ENCODE data around the gene FAM47C.
"Not testable (repeated sequence)": the region's sequence is repeated elsewhere in the genome, so short reads cannot be mapped to it uniquely, and the experiment has no call there.

FAM47C gene

GRCh38 chrX:37008182-37008581 lies at the start of gene FAM47C:
FAM47C (plus strand) TSS chrX:37008366; CDS start chrX:37008411, 45 bp downstream.
- not testable (repeated sequence) for H3K9me3 Mint-ChIP-seq; H3K27me3 Mint-ChIP-seq; H3K27ac Mint-ChIP-seq; H3K4me1 Mint-ChIP-seq (ENCODE audit: low read depth); H3K36me3 Mint-ChIP-seq (ENCODE audit: low read depth); H3K4me3 Mint-ChIP-seq

GRCh38 chrX:36961590-36961989 lies 46.6 kb upstream of the FAM47C start:
- no peak overlapping the region for H3K4me3 Mint-ChIP-seq
- no peaks in the 10 kb centered on the region for H3K36me3 Mint-ChIP-seq (ENCODE audit: low read depth)
- peaks cover 15% of the 10 kb centered on the region for H3K27me3 Mint-ChIP-seq
- H3K27ac Mint-ChIP-seq = no peak overlapping the region
- H3K9me3 Mint-ChIP-seq = no peaks in the 10 kb centered on the region
- H3K4me1 Mint-ChIP-seq (ENCODE audit: low read depth) = no peaks in the 10 kb centered on the region

DNA sequence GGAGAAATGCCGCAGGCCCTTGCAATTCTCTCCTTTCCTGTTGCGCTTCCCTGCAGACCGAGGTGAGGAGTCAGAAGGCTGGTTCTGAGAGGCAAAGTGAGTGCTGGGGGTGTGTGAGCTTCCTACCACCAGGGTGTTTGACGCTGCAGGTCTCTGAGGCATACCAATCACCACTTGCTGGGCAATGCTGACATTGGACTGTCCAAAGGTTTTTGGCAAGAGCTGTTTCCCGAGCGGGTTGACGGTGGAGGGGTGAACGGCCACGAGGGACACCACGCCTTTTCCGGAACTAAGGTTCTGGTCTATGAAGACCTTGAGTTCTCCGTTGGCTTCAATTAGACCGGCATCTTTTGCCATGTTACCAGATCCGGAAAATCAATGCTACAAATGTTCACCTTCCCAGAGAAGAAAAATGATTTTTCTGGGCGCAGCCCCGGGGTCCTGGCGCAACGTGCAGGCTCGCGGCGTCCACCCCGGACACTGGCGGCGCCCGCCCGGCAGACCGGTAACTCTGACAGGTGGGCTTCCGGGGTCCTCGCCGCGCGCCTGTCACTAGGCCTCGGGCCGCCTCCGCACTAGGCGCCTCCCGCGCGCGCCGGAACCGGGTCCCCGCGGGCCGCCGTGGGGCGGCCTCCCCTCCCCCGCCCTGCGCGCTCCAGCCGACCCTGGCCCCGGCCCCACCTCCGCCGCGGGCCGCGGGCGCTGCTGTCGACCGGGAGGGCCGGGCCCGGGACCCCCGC lies 44.9 kb upstream of the FAM47C start:
- Mint-ChIP-seq H3K27me3 (peaks cover 7% of the 10 kb centered on the region), H3K36me3 (ENCODE audit: low read depth) (no peaks in the 10 kb centered on the region)

DNA sequence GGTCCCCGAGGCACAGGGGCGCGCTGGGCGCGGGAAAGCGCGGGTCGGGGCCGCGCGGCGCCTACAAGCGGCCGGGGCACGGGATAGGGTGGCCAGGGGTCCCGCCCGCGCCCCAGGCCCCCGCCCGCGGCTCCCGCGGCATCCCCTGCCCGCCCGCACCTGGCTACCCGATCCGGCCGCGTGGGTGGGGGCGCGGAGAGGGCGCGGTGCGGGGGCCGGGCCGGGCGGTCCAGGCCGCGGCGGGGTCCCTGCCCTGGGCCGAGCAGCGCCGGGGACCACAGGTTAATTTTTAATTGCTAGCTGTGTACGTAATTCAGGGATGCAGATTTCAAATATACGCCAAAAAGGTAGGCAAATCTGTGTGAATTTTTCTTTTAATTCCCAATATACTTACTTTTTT lies 44.3 kb upstream of the FAM47C start:
- no peak overlapping the region for H3K4me3 Mint-ChIP-seq

More for the DNA sequence above, 44.9 kb upstream of the FAM47C start:
- no peak overlapping the region for H3K27ac Mint-ChIP-seq
- no peaks in the 10 kb centered on the region for H3K9me3 Mint-ChIP-seq
- no peak overlapping the region for H3K4me3 Mint-ChIP-seq
- H3K4me1 Mint-ChIP-seq (ENCODE audit: low read depth) = no peaks in the 10 kb centered on the region

GRCh38 chrX:36973575-36973974 lies 34.6 kb upstream of the FAM47C start:
- H3K27me3 Mint-ChIP-seq = no peaks in the 10 kb centered on the region
- H3K4me1 Mint-ChIP-seq (ENCODE audit: low read depth) = no peaks in the 10 kb centered on the region
- no peak overlapping the region for H3K27ac Mint-ChIP-seq
- no peaks in the 10 kb centered on the region for H3K9me3 Mint-ChIP-seq
- H3K36me3 Mint-ChIP-seq (ENCODE audit: low read depth) = no peaks in the 10 kb centered on the region
- no peak overlapping the region for H3K4me3 Mint-ChIP-seq

More for the DNA sequence above, 44.3 kb upstream of the FAM47C start:
- Mint-ChIP-seq H3K27ac (no peak overlapping the region), H3K36me3 (ENCODE audit: low read depth) (no peaks in the 10 kb centered on the region), H3K27me3 (peaks cover 3% of the 10 kb centered on the region), H3K4me1 (ENCODE audit: low read depth) (no peaks in the 10 kb centered on the region), H3K9me3 (no peaks in the 10 kb centered on the region)

DNA sequence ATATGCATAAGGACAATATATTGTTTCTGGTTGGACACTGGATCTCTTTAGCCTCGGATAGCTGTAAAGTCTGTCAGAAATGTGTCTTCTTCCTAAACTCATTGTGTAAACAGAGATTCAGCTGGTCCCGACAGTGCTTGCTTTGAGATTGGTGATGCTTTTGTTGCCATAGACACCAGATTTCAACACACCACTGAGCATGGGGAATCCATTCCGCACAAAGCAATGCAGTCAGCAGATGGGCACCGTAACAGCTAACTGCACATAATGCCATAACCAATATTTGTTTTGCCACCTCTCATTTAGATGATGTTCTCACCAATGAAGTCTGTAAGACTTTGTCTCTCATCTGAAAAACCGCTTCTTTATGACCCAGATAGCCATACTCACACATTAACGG lies 33.3 kb upstream of the FAM47C start:
- Mint-ChIP-seq H3K4me1 (ENCODE audit: low read depth) (no peaks in the 10 kb centered on the region), H3K27me3 (no peaks in the 10 kb centered on the region), H3K9me3 (no peaks in the 10 kb centered on the region), H3K27ac (no peak overlapping the region), H3K4me3 (no peak overlapping the region), H3K36me3 (ENCODE audit: low read depth) (no peaks in the 10 kb centered on the region)

GRCh38 chrX:36978886-36979285 lies 29.3 kb upstream of the FAM47C start:
- Mint-ChIP-seq H3K36me3 (ENCODE audit: low read depth) (no peaks in the 10 kb centered on the region), H3K9me3 (no peaks in the 10 kb centered on the region), H3K27ac (no peak overlapping the region), H3K4me1 (ENCODE audit: low read depth) (no peaks in the 10 kb centered on the region), H3K4me3 (no peak overlapping the region), H3K27me3 (peaks cover 4% of the 10 kb centered on the region)

DNA sequence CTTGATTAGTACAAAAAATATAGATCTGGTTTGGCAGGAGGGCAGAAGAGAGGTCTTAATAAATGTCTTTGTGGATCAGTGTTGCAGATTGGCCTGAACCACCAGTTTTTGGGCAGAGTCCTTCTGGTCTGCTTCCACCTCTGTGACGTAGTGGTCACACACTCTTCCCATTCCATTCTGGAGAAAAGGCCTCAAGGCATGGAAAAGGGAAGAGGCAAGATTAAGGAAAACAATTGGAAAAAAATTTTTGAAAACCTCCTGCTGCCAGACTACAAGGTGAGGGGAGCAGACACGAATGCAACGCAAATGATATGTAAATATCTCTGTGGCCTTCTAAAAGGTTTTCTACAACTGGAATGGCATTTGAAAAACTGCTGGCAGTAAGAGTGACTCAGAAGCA lies 24.3 kb upstream of the FAM47C start:
- H3K4me3 Mint-ChIP-seq = no peak overlapping the region
- peaks cover 11% of the 10 kb centered on the region for H3K27me3 Mint-ChIP-seq
- H3K9me3 Mint-ChIP-seq = peaks cover 4% of the 10 kb centered on the region
- H3K27ac Mint-ChIP-seq = no peak overlapping the region
- H3K36me3 Mint-ChIP-seq (ENCODE audit: low read depth) = no peaks in the 10 kb centered on the region
- H3K4me1 Mint-ChIP-seq (ENCODE audit: low read depth) = no peaks in the 10 kb centered on the region

DNA sequence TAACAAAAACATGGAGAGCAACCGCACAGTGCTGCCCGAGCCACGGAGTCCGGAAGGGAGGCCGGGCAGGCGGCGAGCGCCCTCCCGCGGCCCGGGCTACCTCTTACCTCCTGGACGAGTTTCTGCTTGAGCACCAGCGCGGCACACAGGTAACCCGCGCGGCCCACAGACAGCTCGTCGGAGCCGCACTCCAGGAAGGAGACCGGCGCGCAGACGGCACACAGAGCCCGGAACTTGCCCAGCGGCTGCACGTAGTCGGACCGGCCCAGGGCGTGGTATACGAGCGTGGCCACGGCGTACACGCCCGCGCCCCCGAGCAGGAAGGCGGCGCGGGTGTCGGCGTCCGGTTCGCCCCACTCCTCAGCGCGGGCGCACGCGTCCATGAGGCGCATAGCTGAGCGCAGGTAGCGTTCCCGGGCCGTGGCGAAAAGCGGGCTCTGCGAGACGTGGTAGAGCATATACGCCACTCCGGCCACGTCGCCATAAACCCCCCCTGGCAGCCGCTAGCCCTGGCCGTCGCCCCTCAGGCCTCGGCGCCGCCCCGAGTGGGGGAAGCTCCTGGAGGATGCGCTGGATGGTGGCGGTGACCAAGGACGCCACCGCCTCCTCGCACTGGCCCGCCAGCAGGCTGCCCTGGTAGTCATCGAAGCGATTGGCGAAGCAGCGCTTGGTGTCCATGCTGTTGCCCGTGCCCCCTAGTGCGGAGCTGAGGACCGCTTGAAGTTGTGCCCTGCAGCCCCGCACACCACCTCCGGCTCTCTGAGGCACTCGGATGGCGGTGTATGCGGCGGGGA lies 22.6 kb upstream of the FAM47C start:
- H3K36me3 Mint-ChIP-seq (ENCODE audit: low read depth); H3K9me3 Mint-ChIP-seq; H3K4me3 Mint-ChIP-seq; H3K27ac Mint-ChIP-seq; H3K4me1 Mint-ChIP-seq (ENCODE audit: low read depth): not testable (repeated sequence)
- H3K27me3 Mint-ChIP-seq = peaks cover 11% of the 10 kb centered on the region

- Mint-ChIP-seq H3K36me3 (ENCODE audit: low read depth) (no peaks in the 10 kb centered on the region), H3K4me3 (no peak overlapping the region), H3K4me1 (ENCODE audit: low read depth) (no peaks in the 10 kb centered on the region), H3K9me3 (peaks cover 4% of the 10 kb centered on the region), H3K27me3 (peaks cover 11% of the 10 kb centered on the region), H3K27ac (no peak overlapping the region)
Observed at GRCh38 chrX:36986231-36986630, 21.9 kb upstream of the FAM47C start.

DNA sequence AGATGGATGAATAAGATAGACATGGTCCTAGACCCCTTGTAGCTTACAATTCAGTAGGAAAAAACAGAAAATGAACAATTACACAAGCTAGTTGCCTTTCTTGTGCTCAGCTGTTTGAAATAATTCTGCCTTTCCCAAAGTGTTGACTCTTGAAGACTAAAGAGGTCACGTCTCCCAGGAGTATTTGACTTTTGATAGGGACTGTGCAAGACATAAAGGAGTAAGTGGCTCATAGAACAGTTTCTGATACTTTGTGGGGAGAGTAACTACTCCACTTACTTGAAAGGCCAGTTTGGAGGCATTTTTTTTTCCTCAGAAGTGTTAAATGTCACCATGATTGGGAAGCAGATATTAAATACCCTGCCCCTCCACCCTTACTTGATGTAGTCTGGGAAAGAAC lies 21.0 kb upstream of the FAM47C start:
- not testable (repeated sequence) for H3K4me3 Mint-ChIP-seq; H3K9me3 Mint-ChIP-seq; H3K4me1 Mint-ChIP-seq (ENCODE audit: low read depth); H3K36me3 Mint-ChIP-seq (ENCODE audit: low read depth); H3K27ac Mint-ChIP-seq
- H3K27me3 Mint-ChIP-seq = peaks cover 11% of the 10 kb centered on the region

DNA sequence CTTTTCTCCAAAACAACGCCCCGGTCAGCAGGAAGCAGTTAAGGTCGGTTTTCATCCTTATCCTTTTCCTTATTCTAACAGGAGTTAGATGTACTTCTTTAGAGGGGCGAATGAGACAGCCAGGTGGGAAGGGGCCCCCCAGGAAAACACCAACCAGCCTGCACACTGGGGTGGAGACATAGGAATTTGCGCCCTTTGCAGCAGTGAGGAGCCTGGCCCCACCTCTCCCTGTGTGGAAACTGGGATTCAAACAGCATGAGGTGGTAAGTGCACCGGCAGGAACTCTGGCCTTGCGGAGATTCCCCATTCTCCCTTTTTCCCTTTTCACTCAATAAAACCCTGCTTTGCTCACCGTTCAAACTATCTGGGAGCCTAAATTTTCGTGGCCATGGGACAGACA lies 8.0 kb upstream of the FAM47C start:
- H3K4me1 Mint-ChIP-seq (ENCODE audit: low read depth) = no peaks in the 10 kb centered on the region
- no peaks in the 10 kb centered on the region for H3K9me3 Mint-ChIP-seq
- no peaks in the 10 kb centered on the region for H3K36me3 Mint-ChIP-seq (ENCODE audit: low read depth)
- H3K27me3 Mint-ChIP-seq = no peaks in the 10 kb centered on the region
- H3K27ac Mint-ChIP-seq = no peak overlapping the region
- H3K4me3 Mint-ChIP-seq = no peak overlapping the region

- Mint-ChIP-seq H3K4me1 (ENCODE audit: low read depth) (no peaks in the 10 kb centered on the region), H3K4me3 (no peak overlapping the region), H3K9me3 (no peaks in the 10 kb centered on the region), H3K27me3 (no peaks in the 10 kb centered on the region), H3K36me3 (ENCODE audit: low read depth) (no peaks in the 10 kb centered on the region), H3K27ac (no peak overlapping the region)
Observed at GRCh38 chrX:37010496-37010895, 2.3 kb downstream of the FAM47C start.

GRCh38 chrX:37034260-37034659 lies 26.1 kb downstream of the FAM47C start:
- H3K4me3 Mint-ChIP-seq; H3K27me3 Mint-ChIP-seq; H3K27ac Mint-ChIP-seq; H3K9me3 Mint-ChIP-seq; H3K4me1 Mint-ChIP-seq (ENCODE audit: low read depth); H3K36me3 Mint-ChIP-seq (ENCODE audit: low read depth): not testable (repeated sequence)

GRCh38 chrX:37036674-37037220 lies 28.6 kb downstream of the FAM47C start:
- H3K9me3 Mint-ChIP-seq; H3K27me3 Mint-ChIP-seq; H3K36me3 Mint-ChIP-seq (ENCODE audit: low read depth); H3K27ac Mint-ChIP-seq; H3K4me1 Mint-ChIP-seq (ENCODE audit: low read depth); H3K4me3 Mint-ChIP-seq: not testable (repeated sequence)
